CD4-positive, alpha-beta T cell treated with Interleukin-15 for 4 hours (primary cell): Measurements from ENCODE around the gene ITK.
"Not testable (repeated sequence)": the region's sequence is repeated elsewhere in the genome, so short reads cannot be mapped to it uniquely, and the experiment has no call there.

Experiments used
- DNase-seq: peaks from one replicate; pipeline ENCODE4 v3.0.0-alpha.2; 2020; ENCODE audit warnings: low spot score

Gene ITK

GRCh38 chr5:157168286-157168685 lies 12.4 kb upstream of the ITK start:
- no peak for DNase-seq

- DNase-seq = peak; percentile 83
These were observed 8.2 kb upstream of the ITK start for GRCh38 chr5:157172403-157172802.

GRCh38 chr5:157175071-157175612 lies 5.5 kb upstream of the ITK start:
- no peak for DNase-seq

- DNase-seq = no peak
These were observed 2.7 kb upstream of the ITK start for GRCh38 chr5:157177953-157178352.

GRCh38 chr5:157178966-157179365 lies 1.7 kb upstream of the ITK start:
- no peak for DNase-seq

GRCh38 chr5:157182143-157182757 lies 1.6 kb downstream of the ITK start:
- no peak for DNase-seq

- no peak for DNase-seq
These were observed 3.6 kb downstream of the ITK start for GRCh38 chr5:157184117-157184670.

GRCh38 chr5:157185122-157185521 lies 4.5 kb downstream of the ITK start:
- not testable (repeated sequence) for DNase-seq

GRCh38 chr5:157186309-157187045 lies 5.8 kb downstream of the ITK start:
- no peak for DNase-seq

GRCh38 chr5:157187046-157187754 lies 6.6 kb downstream of the ITK start:
- no peak for DNase-seq

- DNase-seq = no peak
These were observed 7.6 kb downstream of the ITK start for GRCh38 chr5:157188270-157188669.

GRCh38 chr5:157189223-157189622 lies 8.6 kb downstream of the ITK start:
- DNase-seq = no peak

- peak; percentile 64 for DNase-seq
These were observed 13.2 kb downstream of the ITK start for GRCh38 chr5:157193699-157194424.

- peak; percentile 68 for DNase-seq
These were observed 15.4 kb downstream of the ITK start for GRCh38 chr5:157196045-157196444.

- DNase-seq = peak; percentile 52
These were observed 16.4 kb downstream of the ITK start for GRCh38 chr5:157197086-157197485.

GRCh38 chr5:157198277-157198986 lies 17.8 kb downstream of the ITK start:
- DNase-seq = peak; percentile 84

- DNase-seq = no peak
These were observed 21.2 kb downstream of the ITK start for GRCh38 chr5:157201857-157202256.

GRCh38 chr5:157203417-157203816 lies 22.8 kb downstream of the ITK start:
- no peak for DNase-seq

GRCh38 chr5:157204765-157205164 lies 24.1 kb downstream of the ITK start:
- DNase-seq = no peak

- no peak for DNase-seq
These were observed 25.1 kb downstream of the ITK start for GRCh38 chr5:157205708-157206107.

GRCh38 chr5:157210652-157211051 lies 30.0 kb downstream of the ITK start:
- not testable (repeated sequence) for DNase-seq
